ENCODE data around the gene UPK2. TPM values are rescaled to one million over a fixed set of nuclear protein-coding genes. Genes with fewer than 3 reads are reported as not detected.
"Not testable (repeated sequence)": the region's sequence is repeated elsewhere in the genome, so short reads cannot be mapped to it uniquely, and the experiment has no call there.

Gene UPK2
- total RNA-seq, 1 donor from 2014 or later, result 26.8 TPM

DNA sequence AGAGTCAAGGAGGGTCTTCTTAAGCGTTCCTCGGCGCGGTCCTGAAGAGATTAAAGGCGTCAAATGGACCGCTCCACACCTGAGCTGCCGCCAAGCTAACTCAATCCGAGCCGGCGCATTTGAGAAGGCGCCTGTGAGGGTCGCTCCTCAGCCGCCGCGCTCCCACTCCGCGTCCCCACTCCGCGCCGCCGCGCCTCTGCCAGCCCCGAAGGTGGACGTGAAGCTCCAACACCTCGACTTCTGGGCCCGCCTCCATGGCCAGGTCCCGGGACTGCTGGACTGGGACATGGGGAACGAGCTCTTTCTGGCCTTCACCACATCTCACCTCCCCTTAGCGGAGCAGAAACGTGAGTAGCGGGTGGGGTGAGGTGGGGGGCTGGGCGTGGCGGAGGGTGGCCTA is 15.5 kb downstream of the UPK2 start, which contains the start of gene FOXR1:
TSS of gene FOXR1 (plus strand) at position 116 of the 400 bp plus-strand sequence. CDS start at position 287, 171 bp downstream.
- H3K27ac Mint-ChIP-seq, result no peak within 1 kb of the TSS
- H3K36me3 Mint-ChIP-seq, result no peaks in the 10 kb centered on the region
- no peak for DNase-seq (ENCODE audit: extremely low spot score, unreplicated experiment)
- no peaks in the 10 kb centered on the region for H3K4me1 Mint-ChIP-seq (ENCODE audit: unreplicated experiment)
- H3K4me3 Mint-ChIP-seq, result no peak within 1 kb of the TSS
- H3K27me3 Mint-ChIP-seq, result peaks cover 4% of the 10 kb centered on the region
- H3K9me3 Mint-ChIP-seq, result no peaks in the 10 kb centered on the region
- TF ChIP-seq, protein P1, sequence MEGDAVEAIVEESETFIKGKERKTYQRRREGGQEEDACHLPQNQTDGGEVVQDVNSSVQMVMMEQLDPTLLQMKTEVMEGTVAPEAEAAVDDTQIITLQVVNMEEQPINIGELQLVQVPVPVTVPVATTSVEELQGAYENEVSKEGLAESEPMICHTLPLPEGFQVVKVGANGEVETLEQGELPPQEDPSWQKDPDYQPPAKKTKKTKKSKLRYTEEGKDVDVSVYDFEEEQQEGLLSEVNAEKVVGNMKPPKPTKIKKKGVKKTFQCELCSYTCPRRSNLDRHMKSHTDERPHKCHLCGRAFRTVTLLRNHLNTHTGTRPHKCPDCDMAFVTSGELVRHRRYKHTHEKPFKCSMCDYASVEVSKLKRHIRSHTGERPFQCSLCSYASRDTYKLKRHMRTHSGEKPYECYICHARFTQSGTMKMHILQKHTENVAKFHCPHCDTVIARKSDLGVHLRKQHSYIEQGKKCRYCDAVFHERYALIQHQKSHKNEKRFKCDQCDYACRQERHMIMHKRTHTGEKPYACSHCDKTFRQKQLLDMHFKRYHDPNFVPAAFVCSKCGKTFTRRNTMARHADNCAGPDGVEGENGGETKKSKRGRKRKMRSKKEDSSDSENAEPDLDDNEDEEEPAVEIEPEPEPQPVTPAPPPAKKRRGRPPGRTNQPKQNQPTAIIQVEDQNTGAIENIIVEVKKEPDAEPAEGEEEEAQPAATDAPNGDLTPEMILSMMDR (conservative IDR thresholded peaks at IDR 0.05), result no peak

DNA sequence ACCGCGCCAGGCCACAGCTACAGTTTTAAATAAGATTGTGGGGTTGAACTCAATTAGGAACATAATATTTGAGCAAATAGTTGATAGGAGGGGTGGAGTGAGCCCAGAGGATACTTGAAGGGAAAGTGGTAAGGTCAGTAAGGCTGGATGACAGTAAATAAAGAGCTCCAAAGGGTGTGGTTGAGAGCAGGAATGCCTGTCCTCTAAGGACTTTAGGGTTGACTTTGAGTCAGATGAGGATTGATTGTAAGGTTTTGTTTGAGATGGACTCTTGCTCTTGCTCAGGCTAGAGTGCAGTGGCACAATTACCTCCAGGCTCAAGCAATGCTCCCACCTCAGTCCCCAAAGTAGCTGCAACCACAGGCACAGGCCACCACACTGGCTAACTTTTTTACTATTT is 17.9 kb downstream of the UPK2 start:
- no peak for DNase-seq (ENCODE audit: extremely low spot score, unreplicated experiment)
- Mint-ChIP-seq H3K27me3 (peaks cover 7% of the 10 kb centered on the region), H3K9me3 (no peaks in the 10 kb centered on the region), H3K4me3 (no peak overlapping the region), H3K27ac (no peak overlapping the region), H3K4me1 (ENCODE audit: unreplicated experiment) (peaks cover 3% of the 10 kb centered on the region), H3K36me3 (no peaks in the 10 kb centered on the region)
- TF ChIP-seq, protein P1 (conservative IDR thresholded peaks at IDR 0.05), result no peak

DNA sequence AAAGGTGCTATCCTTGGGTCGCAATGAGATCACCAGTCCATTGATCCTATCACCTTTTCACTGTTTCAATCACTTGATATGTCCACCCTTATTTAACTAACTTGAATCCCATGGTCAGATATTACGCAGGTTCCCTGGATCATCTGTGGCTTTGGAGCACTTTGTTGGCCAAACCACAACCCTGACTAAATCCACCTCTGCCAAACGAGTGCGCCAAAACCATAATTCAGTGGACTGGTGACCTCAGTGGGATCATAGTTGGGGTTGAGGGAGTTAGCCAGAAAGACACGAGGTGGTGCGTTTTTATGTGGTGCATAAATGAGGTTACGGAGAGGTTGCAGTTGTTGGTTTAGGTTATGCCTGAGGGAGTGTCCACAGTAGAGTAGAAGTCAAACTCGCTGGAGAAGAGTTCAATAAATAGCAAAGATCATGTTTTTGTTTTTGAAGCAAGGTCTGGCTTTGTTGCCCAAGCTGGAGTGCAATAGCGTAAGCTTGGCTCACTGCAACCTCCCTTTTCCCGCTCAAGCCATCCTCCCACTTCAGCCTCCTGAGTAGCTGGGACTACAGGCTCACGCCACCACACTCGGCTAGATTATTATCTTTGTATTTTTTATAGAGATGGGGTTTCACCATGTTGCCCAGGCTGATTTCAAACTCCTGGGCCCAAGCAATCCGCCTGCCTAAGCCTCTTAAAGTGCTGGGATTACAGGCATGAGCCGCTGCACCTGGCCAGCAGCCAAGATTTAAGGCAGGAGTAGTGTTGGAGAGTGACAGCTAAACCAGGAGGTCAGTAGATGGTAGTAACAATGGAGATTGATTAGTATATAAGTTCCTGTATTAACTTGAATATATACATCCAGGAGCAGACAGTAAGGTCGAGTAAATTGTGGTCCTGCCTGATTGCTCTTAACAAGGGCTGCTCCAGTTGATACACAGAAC is 19.9 kb downstream of the UPK2 start:
- no peaks in the 10 kb centered on the region for H3K9me3 Mint-ChIP-seq
- TF ChIP-seq, protein P1 (conservative IDR thresholded peaks at IDR 0.05), result no peak
- no peak overlapping the region for H3K4me3 Mint-ChIP-seq
- H3K36me3 Mint-ChIP-seq, result no peaks in the 10 kb centered on the region
- H3K27ac Mint-ChIP-seq, result no peak overlapping the region
- peaks cover 7% of the 10 kb centered on the region for H3K27me3 Mint-ChIP-seq
- H3K4me1 Mint-ChIP-seq (ENCODE audit: unreplicated experiment), result peaks cover 7% of the 10 kb centered on the region
- DNase-seq (ENCODE audit: extremely low spot score, unreplicated experiment), result no peak

DNA sequence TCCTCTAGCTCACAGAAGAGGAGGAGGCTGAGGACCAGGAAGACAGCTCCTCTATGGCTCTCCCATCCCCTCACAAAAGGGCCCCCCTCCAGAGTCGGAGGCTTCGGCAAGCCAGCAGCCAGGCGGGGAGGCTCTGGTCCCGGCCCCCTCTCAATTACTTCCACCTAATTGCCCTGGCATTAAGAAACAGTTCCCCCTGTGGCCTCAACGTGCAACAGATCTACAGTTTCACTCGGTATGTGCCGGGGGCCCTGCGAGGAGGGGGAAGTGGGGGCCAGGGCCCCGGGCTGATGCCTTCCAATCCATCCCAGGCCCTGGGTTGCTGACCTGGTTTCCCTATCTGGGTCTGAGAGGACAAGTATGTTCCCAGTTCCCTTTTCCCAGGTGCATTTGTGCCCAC is 23.3 kb downstream of the UPK2 start:
- Mint-ChIP-seq H3K4me3 (no peak overlapping the region), H3K4me1 (ENCODE audit: unreplicated experiment) (peaks cover 7% of the 10 kb centered on the region), H3K36me3 (no peaks in the 10 kb centered on the region), H3K27ac (no peak overlapping the region), H3K27me3 (peaks cover 7% of the 10 kb centered on the region), H3K9me3 (no peaks in the 10 kb centered on the region)
- TF ChIP-seq, protein P1 (conservative IDR thresholded peaks at IDR 0.05), result peak; percentile 19
- no peak for DNase-seq (ENCODE audit: extremely low spot score, unreplicated experiment)

DNA sequence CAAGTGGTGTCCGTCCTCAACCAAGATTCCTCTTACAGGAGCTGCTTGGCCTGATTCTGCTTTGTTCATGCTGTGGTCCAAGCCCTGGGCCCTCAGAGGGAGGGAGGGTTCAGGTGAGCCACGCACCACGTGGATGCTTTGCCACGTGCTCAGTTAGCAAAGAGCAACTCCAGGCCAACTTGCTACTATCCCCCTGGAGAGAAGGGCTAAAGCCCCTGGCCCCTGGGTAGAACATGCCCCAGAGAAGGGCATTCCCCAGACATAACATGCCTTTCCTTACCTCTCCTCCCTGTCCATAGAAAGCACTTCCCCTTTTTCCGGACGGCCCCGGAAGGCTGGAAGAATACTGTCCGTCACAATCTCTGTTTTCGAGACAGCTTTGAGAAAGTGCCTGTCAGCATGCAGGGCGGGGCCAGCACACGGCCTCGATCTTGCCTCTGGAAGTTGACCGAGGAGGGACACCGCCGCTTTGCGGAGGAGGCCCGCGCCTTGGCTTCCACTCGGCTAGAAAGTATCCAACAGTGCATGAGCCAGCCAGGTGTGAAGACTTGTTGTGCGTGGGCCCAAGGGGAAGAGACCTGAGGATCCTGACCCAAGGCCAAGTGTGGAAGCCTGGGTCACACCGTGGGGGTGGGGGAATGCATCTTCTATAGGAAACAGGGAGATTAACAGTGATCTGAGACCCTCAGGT is 24.2 kb downstream of the UPK2 start:
- H3K27ac Mint-ChIP-seq, result no peak overlapping the region
- H3K4me3 Mint-ChIP-seq, result no peak overlapping the region
- H3K36me3 Mint-ChIP-seq, result no peaks in the 10 kb centered on the region
- TF ChIP-seq, protein P1 (conservative IDR thresholded peaks at IDR 0.05), result no peak
- peaks cover 7% of the 10 kb centered on the region for H3K4me1 Mint-ChIP-seq (ENCODE audit: unreplicated experiment)
- H3K9me3 Mint-ChIP-seq, result no peaks in the 10 kb centered on the region
- no peak for DNase-seq (ENCODE audit: extremely low spot score, unreplicated experiment)
- H3K27me3 Mint-ChIP-seq, result peaks cover 3% of the 10 kb centered on the region

DNA sequence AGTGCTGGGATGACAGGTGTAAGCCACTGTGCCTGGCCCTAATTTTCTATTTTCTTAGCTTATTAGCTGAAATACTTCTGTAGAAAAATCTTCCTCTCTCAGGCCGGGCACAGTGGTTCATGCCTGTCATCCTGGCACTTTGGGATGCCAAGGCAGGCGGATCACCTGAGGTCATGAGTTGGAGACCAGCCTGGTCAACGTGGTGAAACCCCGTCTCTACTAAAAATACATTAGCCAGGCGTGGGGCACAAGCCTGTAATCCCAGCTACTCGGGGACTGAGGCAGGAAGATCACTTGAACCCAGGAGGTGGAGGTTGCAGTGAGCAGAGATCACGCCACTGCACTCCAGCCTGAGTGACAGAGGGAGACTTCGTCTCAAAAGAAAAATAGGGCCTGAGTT is 28.2 kb downstream of the UPK2 start:
- DNase-seq (ENCODE audit: extremely low spot score, unreplicated experiment); H3K36me3 Mint-ChIP-seq; H3K4me1 Mint-ChIP-seq (ENCODE audit: unreplicated experiment); H3K4me3 Mint-ChIP-seq; H3K9me3 Mint-ChIP-seq; H3K27me3 Mint-ChIP-seq; H3K27ac Mint-ChIP-seq: not testable (repeated sequence)
